T-cell (primary cell): ENCODE data around the gene PLPPR4. TPM values are rescaled to one million over a fixed set of nuclear protein-coding genes. Genes with fewer than 3 reads are reported as not detected.
"Not testable (repeated sequence)": the region's sequence is repeated elsewhere in the genome, so short reads cannot be mapped to it uniquely, and the experiment has no call there.

Experiments
- ATAC-seq, 4 experiments: fragments of 200-7000 bp in 3 of 4; fragments of 150-1000 bp in 1 of 4; cut with Tn5 transposase; replicated peaks in 1 of 4; 1 replicate in 3 of 4; 2 replicates in 1 of 4; pipeline ENCODE4 v1.10.0; 2021; ENCODE audit warnings: moderate library complexity in 3 of 4, mild to moderate bottlenecking in 2 of 4, moderate number of reproducible peaks in 1 of 4
- CTCF ChIA-PET, 2 donors: fragments of 300-600 bp; sonication (Branson Sonifier 250); formaldehyde crosslinking; loops; one replicate each; lab custom pipeline; 2022; ENCODE audit warnings: antibody characterized with exemption in 2 of 2; lab: Charles Lee
- POLR2A ChIA-PET, 2 donors: fragments of 300-600 bp; sonication (Branson Sonifier 250); formaldehyde crosslinking; loops; one replicate each; lab custom pipeline; 2022; ENCODE audit warnings: antibody characterized with exemption in 2 of 2; lab: Charles Lee
- DNase-seq, 35 experiments: peaks; one replicate each; pipeline versions ENCODE4 v3.0.0 to v3.0.0-alpha.2; 2013 to 2023
- H3K27ac ChIP-seq: one replicate; pipeline ENCODE4 v1.5.1; 2013; ENCODE audit warnings: low read length
- H3K27me3 ChIP-seq, 2 experiments: replicated peaks in 1 of 2; 1 replicate in 1 of 2; 2 replicates in 1 of 2; pipeline versions ENCODE4 v1.6.1 to v1.7.0; 2013; ENCODE audit warnings: low read length in 1 of 2, mixed read lengths in 1 of 2; ENCODE audit not compliant: control insufficient read depth in 2 of 2, insufficient read depth in 2 of 2; ENCODE audit errors: extremely low read depth in 1 of 2
- H3K36me3 ChIP-seq, 2 donors: 1 replicate in 1 of 2; 2 replicates in 1 of 2; pipeline versions ENCODE4 v1.6.1 to v1.7.0; 2013; ENCODE audit warnings: low read length in 1 of 2; ENCODE audit not compliant: control insufficient read depth in 2 of 2, insufficient read depth in 1 of 2; ENCODE audit errors: extremely low read depth in 1 of 2
- H3K4me1 ChIP-seq, 2 experiments: 1 replicate in 1 of 2; 2 replicates in 1 of 2; pipeline versions ENCODE4 v1.6.1 to v1.7.0; 2013; ENCODE audit warnings: low read length in 2 of 2, mixed read lengths in 1 of 2; ENCODE audit not compliant: insufficient read depth in 2 of 2, control insufficient read depth in 1 of 2; ENCODE audit errors: extremely low read depth in 1 of 2
- H3K4me3 ChIP-seq, 2 donors: 1 replicate in 1 of 2; 2 replicates in 1 of 2; pipeline versions ENCODE4 v1.5.1 to v1.7.0; 2013; ENCODE audit warnings: mild to moderate bottlenecking in 2 of 2, low read length in 1 of 2, moderate library complexity in 1 of 2; ENCODE audit not compliant: control insufficient read depth in 1 of 2; ENCODE audit errors: extremely low read depth in 1 of 2
- H3K9me3 ChIP-seq: 2 replicates; pipeline ENCODE4 v1.7.0; 2013
- H3K27ac Mint-ChIP-seq, 2 donors: one replicate each; pipeline ENCODE4 v1.8.0; 2020 to 2021; ENCODE audit warnings: mild to moderate bottlenecking in 2 of 2, mixed read lengths in 2 of 2
- H3K27me3 Mint-ChIP-seq, 2 donors: one replicate each; pipeline ENCODE4 v1.8.0; 2021 to 2022; ENCODE audit warnings: mixed read lengths in 2 of 2
- H3K36me3 Mint-ChIP-seq: one replicate; pipeline ENCODE4 v1.8.0; 2021; ENCODE audit warnings: mixed read lengths
- H3K4me1 Mint-ChIP-seq, 3 donors: one replicate each; pipeline ENCODE4 v1.8.0; 2020 to 2022; ENCODE audit warnings: mixed read lengths in 3 of 3, mild to moderate bottlenecking in 1 of 3
- H3K4me3 Mint-ChIP-seq, 3 donors: one replicate each; pipeline ENCODE4 v1.8.0; 2020 to 2022; ENCODE audit warnings: mild to moderate bottlenecking in 3 of 3, mixed read lengths in 3 of 3, moderate library complexity in 3 of 3
- H3K9me3 Mint-ChIP-seq, 3 donors: one replicate each; pipeline ENCODE4 v1.8.0; 2020 to 2022; ENCODE audit warnings: mixed read lengths in 3 of 3
- WGBS: methylation state at CpG from one replicate; pipeline ENCODE4 v1.1.5; 2013; ENCODE audit warnings: missing lambda C conversion rate; ENCODE audit not compliant: insufficient coverage; 5-methylcytosine and 5-hydroxymethylcytosine counted together
- total RNA-seq, 35 experiments: library from RNA in 6 of 35; stranded (reverse) in 6 of 35; fragments of 120-200 nt in 1 of 35; gene quantifications; one replicate each; pipeline versions ENCODE4 v1.2.1 to v1.2.4 and lab custom pipeline; 2013 to 2026

PLPPR4 gene
- total RNA-seq, 5 donors from 2014 or later (not counting 1 experiment from before 2014, with no cell fraction given): not detected

- no peak overlapping the region for H3K27ac Mint-ChIP-seq
- H3K36me3 Mint-ChIP-seq: no peaks in the 10 kb centered on the region
- H3K9me3 Mint-ChIP-seq: peaks cover 0 to 16% (median 2%) of the 10 kb centered on the region in 3 donors
- Histone ChIP-seq H3K27me3 (no peaks in the 10 kb centered on the region), H3K4me3 (no peak overlapping the region), H3K27ac (no peak overlapping the region), H3K36me3 (no peaks in the 10 kb centered on the region), H3K4me1 (no peaks in the 10 kb centered on the region), H3K9me3 (no peaks in the 10 kb centered on the region)
- H3K4me3 Mint-ChIP-seq: no peak overlapping the region
- H3K27me3 Mint-ChIP-seq: peaks cover 0 to 3% of the 10 kb centered on the region in 2 donors
- no peak for ATAC-seq
- no CpG with 5 or more reads among the region's 1 CpG for WGBS
- no peaks in the 10 kb centered on the region for H3K4me1 Mint-ChIP-seq
- ChIA-PET POLR2A (no interaction called here), CTCF (no interaction called here)
- no peak for DNase-seq
Measured at GRCh38 chr1:99251308-99251707, 13.0 kb upstream of the PLPPR4 start.

GRCh38 chr1:99252630-99253029, 11.7 kb upstream of the PLPPR4 start:
- Mint-ChIP-seq H3K36me3 (no peaks in the 10 kb centered on the region), H3K27ac (no peak overlapping the region), H3K4me3 (no peak overlapping the region), H3K27me3 (peaks cover 0 to 3% of the 10 kb centered on the region in 2 donors), H3K4me1 (no peaks in the 10 kb centered on the region), H3K9me3 (peaks cover 0 to 12% (median 0%) of the 10 kb centered on the region in 3 donors)
- CTCF ChIA-PET: no interaction called here
- no CpG with 5 or more reads among the region's 2 CpGs for WGBS
- no peaks in the 10 kb centered on the region for H3K36me3 ChIP-seq
- H3K4me3 ChIP-seq: no peak overlapping the region
- H3K4me1 ChIP-seq: no peaks in the 10 kb centered on the region
- H3K27me3 ChIP-seq: no peaks in the 10 kb centered on the region
- ATAC-seq (no peak), DNase-seq (no peak)
- H3K9me3 ChIP-seq: no peaks in the 10 kb centered on the region
- POLR2A ChIA-PET: no interaction called here
- no peak overlapping the region for H3K27ac ChIP-seq

GRCh38 chr1:99260402-99260801, 3.9 kb upstream of the PLPPR4 start:
- H3K36me3 Mint-ChIP-seq, DNase-seq, H3K27ac ChIP-seq, H3K4me3 ChIP-seq, ATAC-seq, H3K36me3 ChIP-seq, H3K27ac Mint-ChIP-seq, H3K9me3 Mint-ChIP-seq, H3K4me3 Mint-ChIP-seq, POLR2A ChIA-PET, H3K9me3 ChIP-seq, H3K4me1 ChIP-seq, CTCF ChIA-PET, H3K4me1 Mint-ChIP-seq: not testable (repeated sequence)
- no CpG with 5 or more reads among the region's 3 CpGs for WGBS
- H3K27me3 ChIP-seq: peaks cover 5 to 18% of the 10 kb centered on the region in 2 experiments
- peaks cover 26 to 30% of the 10 kb centered on the region in 2 donors for H3K27me3 Mint-ChIP-seq

- H3K9me3 ChIP-seq: no peaks in the 10 kb centered on the region
- POLR2A ChIA-PET: interaction anchor here in 1 of 2 donors (0.7 kb wide), 1 partner anchor 443 kb away, joined by 3 read pairs; no protein-coding TSS in a partner anchor
- Mint-ChIP-seq H3K27ac (no peak overlapping the region), H3K9me3 (peaks cover 0 to 7% (median 0%) of the 10 kb centered on the region in 3 donors), H3K27me3 (peaks cover 28 to 52% of the 10 kb centered on the region in 2 donors), H3K36me3 (no peaks in the 10 kb centered on the region), H3K4me3 (peak overlapping the region in 1 of 3 donors; percentile 28), H3K4me1 (peaks cover 7 to 9% (median 8%) of the 10 kb centered on the region in 3 donors)
- H3K27me3 ChIP-seq: peaks cover 5 to 18% of the 10 kb centered on the region in 2 experiments
- DNase-seq (no peak), ATAC-seq (no peak)
- CTCF ChIA-PET: no interaction called here
- no peak overlapping the region for H3K27ac ChIP-seq
- no peaks in the 10 kb centered on the region for H3K4me1 ChIP-seq
- H3K36me3 ChIP-seq: no peaks in the 10 kb centered on the region
- no peak overlapping the region for H3K4me3 ChIP-seq
- WGBS: no CpG with 5 or more reads among the region's 3 CpGs
Measured at GRCh38 chr1:99265124-99265523, 832 bp downstream of the PLPPR4 start.

GRCh38 chr1:99266726-99267125, 2.4 kb downstream of the PLPPR4 start:
- Mint-ChIP-seq H3K4me1 (peaks cover 7 to 9% (median 8%) of the 10 kb centered on the region in 3 donors), H3K36me3 (no peaks in the 10 kb centered on the region), H3K27ac (no peak overlapping the region), H3K9me3 (peaks cover 0 to 7% (median 0%) of the 10 kb centered on the region in 3 donors), H3K4me3 (no peak overlapping the region), H3K27me3 (peaks cover 28 to 52% of the 10 kb centered on the region in 2 donors)
- Histone ChIP-seq H3K9me3 (no peaks in the 10 kb centered on the region), H3K27ac (no peak overlapping the region), H3K4me3 (no peak overlapping the region), H3K4me1 (no peaks in the 10 kb centered on the region), H3K36me3 (no peaks in the 10 kb centered on the region), H3K27me3 (peaks cover 5 to 18% of the 10 kb centered on the region in 2 experiments)
- ChIA-PET CTCF (no interaction called here), POLR2A (no interaction called here)
- no peak for DNase-seq
- WGBS: no CpG with 5 or more reads among the region's 2 CpGs
- no peak for ATAC-seq

GRCh38 chr1:99268021-99268420, 3.7 kb downstream of the PLPPR4 start:
- Mint-ChIP-seq H3K27ac (no peak overlapping the region), H3K4me3 (no peak overlapping the region), H3K36me3 (no peaks in the 10 kb centered on the region), H3K27me3 (peaks cover 21 to 42% of the 10 kb centered on the region in 2 donors), H3K4me1 (peaks cover 7 to 9% (median 8%) of the 10 kb centered on the region in 3 donors), H3K9me3 (peaks cover 0 to 5% (median 0%) of the 10 kb centered on the region in 3 donors)
- no peaks in the 10 kb centered on the region for H3K4me1 ChIP-seq
- H3K4me3 ChIP-seq: no peak overlapping the region
- no CpG with 5 or more reads among the region's 1 CpG for WGBS
- peaks cover 5 to 13% of the 10 kb centered on the region in 2 experiments for H3K27me3 ChIP-seq
- no peak for ATAC-seq
- DNase-seq: no peak
- H3K36me3 ChIP-seq: no peaks in the 10 kb centered on the region
- POLR2A ChIA-PET: interaction anchor here in 1 of 2 donors (0.6 kb wide), 1 partner anchor 442 kb away, joined by 3 read pairs; no protein-coding TSS in a partner anchor
- CTCF ChIA-PET: no interaction called here
- H3K9me3 ChIP-seq: no peaks in the 10 kb centered on the region
- H3K27ac ChIP-seq: no peak overlapping the region
